MM.1S (cell line): ENCODE data around the gene OPRM1.

Experiments
- DNase-seq: peaks from one replicate; pipeline ENCODE4 v3.0.0-alpha.2; 2015
- H2AFZ ChIP-seq: fragments of 300-600 bp; sonication (generic); 2 replicates; pipeline ENCODE4 v1.6.0; 2016; ENCODE audit warnings: antibody characterized with exemption, low read length
- H3F3A ChIP-seq: fragments of 300-600 bp; sonication (generic); 2 replicates; pipeline ENCODE4 v1.6.1; 2016; ENCODE audit warnings: mild to moderate bottlenecking, antibody characterized with exemption, low read length, moderate library complexity, mixed read lengths; ENCODE audit not compliant: insufficient read depth
- H3K27ac ChIP-seq: fragments of 300-600 bp; sonication (generic); 2 replicates; pipeline ENCODE4 v1.5.1; 2016; ENCODE audit warnings: mild to moderate bottlenecking, low read length
- H3K27me3 ChIP-seq: fragments of 300-600 bp; sonication (generic); replicated peaks from 2 replicates; pipeline ENCODE4 v1.6.0; 2016; ENCODE audit warnings: low read length; ENCODE audit not compliant: insufficient read depth
- H3K36me3 ChIP-seq: fragments of 300-600 bp; sonication (generic); replicated peaks from 2 replicates; pipeline ENCODE4 v1.6.1; 2016; ENCODE audit warnings: mild to moderate bottlenecking, low read length, mixed read lengths; ENCODE audit not compliant: insufficient read depth
- H3K4me1 ChIP-seq: fragments of 300-600 bp; sonication (generic); 2 replicates; pipeline ENCODE4 v1.6.1; 2016; ENCODE audit warnings: low read length, mixed read lengths
- H3K4me2 ChIP-seq: fragments of 300-600 bp; sonication (generic); 2 replicates; pipeline ENCODE4 v1.6.0; 2016; ENCODE audit warnings: low read depth, low read length
- H3K4me3 ChIP-seq: fragments of 300-600 bp; sonication (generic); 2 replicates; pipeline ENCODE4 v1.5.1; 2016; ENCODE audit warnings: low read length, mixed read lengths
- H3K79me2 ChIP-seq: fragments of 300-600 bp; sonication (generic); 2 replicates; pipeline ENCODE4 v1.6.1; 2016; ENCODE audit warnings: mixed run types, low read length, mixed read lengths
- H3K9ac ChIP-seq: fragments of 300-600 bp; sonication (generic); 2 replicates; pipeline ENCODE4 v1.6.1; 2016; ENCODE audit warnings: low read length, mixed read lengths
- H3K9me2 ChIP-seq: fragments of 300-600 bp; sonication (generic); replicated peaks from 2 replicates; pipeline ENCODE4 v1.6.1; 2016; ENCODE audit warnings: mild to moderate bottlenecking, low read length, mixed read lengths; ENCODE audit not compliant: insufficient read depth
- H3K9me3 ChIP-seq: fragments of 300-600 bp; sonication (generic); replicated peaks from 2 replicates; pipeline ENCODE4 v1.6.1; 2016; ENCODE audit warnings: mild to moderate bottlenecking, low read length, mixed read lengths; ENCODE audit not compliant: insufficient read depth
- H4K20me1 ChIP-seq: fragments of 300-600 bp; sonication (generic); 2 replicates; pipeline ENCODE4 v1.6.1; 2016; ENCODE audit warnings: mild to moderate bottlenecking, low read length, moderate library complexity, mixed read lengths; ENCODE audit not compliant: insufficient read depth
- CTCF ChIP-seq: fragments of 300-600 bp; sonication (generic); IDR thresholded peaks from 2 replicates; pipeline ENCODE4 v1.5.1; 2016; ENCODE audit warnings: antibody characterized with exemption, low read length, mixed read lengths
- EZH2 ChIP-seq: fragments of 300-600 bp; sonication (generic); optimal IDR thresholded peaks from 2 replicates; pipeline ENCODE3; 2017; ENCODE audit warnings: low read depth, mild to moderate bottlenecking, antibody characterized with exemption, low read length, mixed read lengths
- EZH2phosphoT487 ChIP-seq: fragments of 300-600 bp; sonication (generic); IDR thresholded peaks from 2 replicates; pipeline ENCODE4 v1.6.1; 2018; ENCODE audit warnings: antibody characterized with exemption, low read length

Gene OPRM1

GRCh38 chr6:154112181-154112809 is 73.3 kb downstream of the OPRM1 start:
- H3K79me2 ChIP-seq, result no peaks in the 10 kb centered on the region
- no peaks in the 10 kb centered on the region for H4K20me1 ChIP-seq
- no peaks in the 10 kb centered on the region for H3K36me3 ChIP-seq
- DNase-seq, result no peak
- no peak overlapping the region for H3K27ac ChIP-seq
- no peak overlapping the region for H3K4me3 ChIP-seq
- H3K9me3 ChIP-seq, result no peaks in the 10 kb centered on the region
- H3K9me2 ChIP-seq, result no peaks in the 10 kb centered on the region
- H3K4me1 ChIP-seq, result 0 out of 2 replicates have a peak, but pooled peaks cover 7% of the 10 kb centered on the region
- TF ChIP-seq CTCF (no peak), EZH2phosphoT487 (no peak), EZH2 (no peak)
- H3K9ac ChIP-seq, result no peak overlapping the region
- H3K27me3 ChIP-seq, result no peaks in the 10 kb centered on the region
- H2AFZ ChIP-seq, result no peak overlapping the region
- no peak overlapping the region for H3K4me2 ChIP-seq
- H3F3A ChIP-seq, result no peaks in the 10 kb centered on the region

GRCh38 chr6:154113392-154113791 is 74.4 kb downstream of the OPRM1 start:
- Histone ChIP-seq H4K20me1 (no peaks in the 10 kb centered on the region), H3K27ac (no peak overlapping the region), H3K36me3 (no peaks in the 10 kb centered on the region), H3K4me2 (no peak overlapping the region), H3K9me3 (no peaks in the 10 kb centered on the region), H3K4me3 (no peak overlapping the region), H3K4me1 (0 out of 2 replicates have a peak, but pooled peaks cover 7% of the 10 kb centered on the region), H3F3A (no peaks in the 10 kb centered on the region), H2AFZ (no peak overlapping the region), H3K9ac (no peak overlapping the region), H3K9me2 (no peaks in the 10 kb centered on the region), H3K27me3 (no peaks in the 10 kb centered on the region), H3K79me2 (no peaks in the 10 kb centered on the region)
- DNase-seq, result no peak
- TF ChIP-seq EZH2 (no peak), EZH2phosphoT487 (no peak), CTCF (no peak)

DNA sequence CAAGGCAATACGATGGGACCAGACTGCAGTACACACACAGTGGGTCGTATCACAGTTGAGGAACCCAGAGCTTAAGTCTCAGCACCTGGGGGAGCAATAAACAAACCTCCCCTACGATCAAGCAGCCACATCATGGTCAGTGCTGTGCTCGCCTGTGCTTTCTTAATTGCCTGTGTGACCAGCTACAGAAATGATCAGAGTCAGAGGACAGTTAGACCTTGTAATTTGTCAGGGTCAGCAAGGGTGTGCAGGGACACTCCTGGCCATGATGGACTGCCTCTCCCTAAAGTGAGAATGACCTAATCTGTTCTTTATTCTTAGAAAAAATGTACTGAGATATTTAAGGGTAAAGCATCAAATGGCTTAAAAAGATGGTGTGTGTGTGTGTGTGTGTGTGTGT is 78.4 kb downstream of the OPRM1 start:
- Histone ChIP-seq H3K9me3 (no peaks in the 10 kb centered on the region), H3K9ac (no peak overlapping the region), H3K4me3 (no peak overlapping the region), H3F3A (no peaks in the 10 kb centered on the region), H3K36me3 (no peaks in the 10 kb centered on the region), H3K4me2 (no peak overlapping the region), H3K79me2 (no peaks in the 10 kb centered on the region), H3K4me1 (no peaks in the 10 kb centered on the region), H4K20me1 (no peaks in the 10 kb centered on the region), H3K27me3 (no peaks in the 10 kb centered on the region), H3K9me2 (no peaks in the 10 kb centered on the region), H3K27ac (no peak overlapping the region), H2AFZ (no peak overlapping the region)
- no peak for DNase-seq
- TF ChIP-seq CTCF (no peak), EZH2phosphoT487 (no peak), EZH2 (no peak)
